ENCODE data around the gene HEXIM2. TPM values are rescaled to one million over a fixed set of nuclear protein-coding genes. Genes with fewer than 3 reads are reported as not detected.
A peak's percentile ranks its signal among the peaks of the same experiment; 100 is the strongest.

HEXIM2 gene
- total and polyA plus RNA-seq, 2 of the 13 experiments (the other 11 are each of a cell fraction or from before 2014, with no cell fraction given), result 27.1 to 32.4 TPM

DNA sequence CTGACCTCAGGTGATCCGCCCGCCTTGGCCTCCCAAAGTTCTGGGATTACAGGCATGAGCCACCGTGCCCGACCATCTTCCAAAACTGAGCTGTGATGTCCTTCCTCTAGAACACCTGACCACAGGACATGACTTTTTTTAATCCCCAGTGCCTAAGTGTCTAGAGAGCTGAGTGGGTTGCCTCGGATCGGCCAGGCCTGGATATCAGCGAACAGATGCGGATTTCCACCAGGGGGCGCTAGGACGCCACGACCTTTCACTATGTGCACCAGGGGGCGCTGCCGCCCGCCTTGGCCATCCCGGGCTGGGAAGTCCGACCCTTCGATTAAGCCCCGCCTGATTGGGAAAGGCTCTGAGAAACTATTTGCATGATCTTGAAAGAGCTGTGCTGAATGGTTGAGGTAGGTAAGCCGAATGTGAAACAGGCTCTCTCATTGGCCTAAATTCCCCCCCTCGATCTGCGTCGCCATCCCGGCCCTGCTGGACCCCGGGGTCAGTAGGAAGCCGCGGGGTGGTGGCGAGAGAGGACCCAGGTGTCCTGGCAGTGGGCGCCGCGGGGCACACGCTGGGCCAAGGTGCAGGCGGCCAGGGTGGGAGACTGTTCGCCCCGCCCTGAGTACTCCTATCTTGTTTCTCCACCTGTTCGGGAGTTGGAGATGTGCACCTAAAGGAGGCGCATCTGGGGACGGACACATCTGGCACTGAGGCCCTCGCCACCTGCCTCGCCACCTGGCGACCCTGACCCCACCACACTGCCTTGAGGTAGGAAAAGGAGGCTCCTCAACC lies 26.3 kb upstream of the HEXIM2 start, which contains the start of gene ACBD4:
ACBD4 (plus strand) TSS at position 496 of the 786 bp plus-strand sequence. CDS start 458 bp downstream, outside the sequence.
- POLR2A ChIA-PET, result interaction anchor here (0.7 to 7.1 kb wide), 26 partner anchors 8 to 272 kb away, joined by 3 to 217 read pairs (median 4); partner anchors contain the start of genes HEXIM1, HEXIM2 and NMT1
- BruUV-seq (replicated peaks), result no TSS peak
- Histone ChIP-seq H3K27me3 (ENCODE audit: control insufficient read depth in 1 of 2, insufficient read depth in 2 of 2, low read length in 2 of 2) (no peaks in the 10 kb centered on the region), H3K4me1 (ENCODE audit: insufficient read depth, low read length) (peaks cover 43% of the 10 kb centered on the region), H3K9ac (ENCODE audit: insufficient read depth, low read depth, low read length) (peak within 1 kb of the TSS; percentile 84), H3K36me3 (replicated peaks in 1 of 2; ENCODE audit: control insufficient read depth in 1 of 2, insufficient read depth in 2 of 2, low read length in 2 of 2) (peaks cover 2 to 5% of the 10 kb centered on the region in 2 experiments; a peak in 4 of 5 replicates), H3K9me3 (ENCODE audit: low read length) (no peaks in the 10 kb centered on the region), H4K20me1 (ENCODE audit: insufficient read depth, low read length) (no peaks in the 10 kb centered on the region), H3K4me3 (replicated peaks in 1 of 3; ENCODE audit: insufficient read depth in 1 of 3, low read depth in 2 of 3, low read length in 3 of 3) (peak within 1 kb of the TSS; percentile 70 to 83 (median 78)), H3K27ac (ENCODE audit: extremely low read length, insufficient read depth, low read length) (peak within 1 kb of the TSS; percentile 64), H3K4me2 (ENCODE audit: low read depth, low read length) (peak within 1 kb of the TSS; percentile 100), H2AFZ (ENCODE audit: low read length) (no peak within 1 kb of the TSS), H3K79me2 (ENCODE audit: insufficient read depth, low read length) (peaks cover 20% of the 10 kb centered on the region)
- CTCF ChIA-PET (ENCODE audit: low intra/inter-chr PET ratio, low total read pairs), result interaction anchor here (0.7 to 4.9 kb wide), 23 partner anchors 11 to 216 kb away, joined by 3 to 303 read pairs (median 7); partner anchors contain the start of genes HEXIM1 and HEXIM2
- peak; percentile 85 for ATAC-seq
- FAIRE-seq, result peak; percentile 100
- in situ Hi-C loops (cut with HindIII; ENCODE audit: extremely low pct_ligation_motif_present, low pct_unique_long_range_greater_than_20kb) (loop anchor here (10.0 kb wide), 1 partner anchor 239 kb away; no protein-coding TSS in a partner anchor), intact Hi-C loops (cut with micrococcal nuclease; ENCODE audit: unreplicated experiment) (loop anchor here (1.0 to 5.0 kb wide), 4 partner anchors 13 to 181 kb away; partner anchors contain the start of genes HEXIM1 and MAP3K14)
- peak; percentile 100 for DNase-seq (ENCODE audit: low spot score)
- 7% methylated on average over 28 of the region's 40 CpGs for WGBS (ENCODE audit: low lambda C conversion rate)
- no peak for TF ChIP-seq ZSCAN29 (CRISPR knock-in tag; conservative IDR thresholded peaks at IDR 0.05)
- TF ChIP-seq MIER3 (CRISPR knock-in tag; IDR thresholded peaks at IDR 0.05; ENCODE audit: borderline replicate concordance), result peak; percentile 81; the same call in 1 of the 2 replicates
- peak; percentile 63; the same call in 1 of the 2 replicates for TF ChIP-seq BCL6 (CRISPR knock-in tag; IDR thresholded peaks at IDR 0.05)
- TF ChIP-seq, protein P1, sequence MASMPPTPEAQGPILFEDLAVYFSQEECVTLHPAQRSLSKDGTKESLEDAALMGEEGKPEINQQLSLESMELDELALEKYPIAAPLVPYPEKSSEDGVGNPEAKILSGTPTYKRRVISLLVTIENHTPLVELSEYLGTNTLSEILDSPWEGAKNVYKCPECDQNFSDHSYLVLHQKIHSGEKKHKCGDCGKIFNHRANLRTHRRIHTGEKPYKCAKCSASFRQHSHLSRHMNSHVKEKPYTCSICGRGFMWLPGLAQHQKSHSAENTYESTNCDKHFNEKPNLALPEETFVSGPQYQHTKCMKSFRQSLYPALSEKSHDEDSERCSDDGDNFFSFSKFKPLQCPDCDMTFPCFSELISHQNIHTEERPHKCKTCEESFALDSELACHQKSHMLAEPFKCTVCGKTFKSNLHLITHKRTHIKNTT (CRISPR knock-in tag; IDR thresholded peaks at IDR 0.05), result no peak
- no peak for TF ChIP-seq NFRKB (IDR thresholded peaks at IDR 0.05)
- TF ChIP-seq REPIN1 (CRISPR knock-in tag; IDR thresholded peaks at IDR 0.05; ENCODE audit: borderline replicate concordance, low read depth), result peak; percentile 96
- TF ChIP-seq ZNF839 (CRISPR knock-in tag; IDR thresholded peaks at IDR 0.05; ENCODE audit: borderline replicate concordance), result peak; percentile 90
- no peak for TF ChIP-seq XBP1 (CRISPR knock-in tag; IDR thresholded peaks at IDR 0.05)
- no peak for TF ChIP-seq HDAC6 (IDR thresholded peaks at IDR 0.05; ENCODE audit: low read depth, low read length)
- TF ChIP-seq, protein P2, sequence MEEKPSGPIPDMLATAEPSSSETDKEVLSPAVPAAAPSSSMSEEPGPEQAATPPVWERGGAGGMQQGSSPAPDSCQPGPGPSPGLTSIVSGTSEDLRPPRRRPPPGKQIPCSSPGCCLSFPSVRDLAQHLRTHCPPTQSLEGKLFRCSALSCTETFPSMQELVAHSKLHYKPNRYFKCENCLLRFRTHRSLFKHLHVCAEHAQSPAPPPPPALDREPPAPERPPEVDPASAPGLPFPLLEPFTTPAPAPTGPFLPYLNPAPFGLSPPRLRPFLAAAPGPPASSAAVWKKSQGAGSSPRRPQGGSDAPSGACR (CRISPR knock-in tag; IDR thresholded peaks at IDR 0.05), result peak; percentile 92; the same call in 1 of the 2 replicates
- TF ChIP-seq, protein P3, sequence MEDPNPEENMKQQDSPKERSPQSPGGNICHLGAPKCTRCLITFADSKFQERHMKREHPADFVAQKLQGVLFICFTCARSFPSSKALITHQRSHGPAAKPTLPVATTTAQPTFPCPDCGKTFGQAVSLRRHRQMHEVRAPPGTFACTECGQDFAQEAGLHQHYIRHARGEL (CRISPR knock-in tag; IDR thresholded peaks at IDR 0.05), result no peak
- TF ChIP-seq, protein P4, sequence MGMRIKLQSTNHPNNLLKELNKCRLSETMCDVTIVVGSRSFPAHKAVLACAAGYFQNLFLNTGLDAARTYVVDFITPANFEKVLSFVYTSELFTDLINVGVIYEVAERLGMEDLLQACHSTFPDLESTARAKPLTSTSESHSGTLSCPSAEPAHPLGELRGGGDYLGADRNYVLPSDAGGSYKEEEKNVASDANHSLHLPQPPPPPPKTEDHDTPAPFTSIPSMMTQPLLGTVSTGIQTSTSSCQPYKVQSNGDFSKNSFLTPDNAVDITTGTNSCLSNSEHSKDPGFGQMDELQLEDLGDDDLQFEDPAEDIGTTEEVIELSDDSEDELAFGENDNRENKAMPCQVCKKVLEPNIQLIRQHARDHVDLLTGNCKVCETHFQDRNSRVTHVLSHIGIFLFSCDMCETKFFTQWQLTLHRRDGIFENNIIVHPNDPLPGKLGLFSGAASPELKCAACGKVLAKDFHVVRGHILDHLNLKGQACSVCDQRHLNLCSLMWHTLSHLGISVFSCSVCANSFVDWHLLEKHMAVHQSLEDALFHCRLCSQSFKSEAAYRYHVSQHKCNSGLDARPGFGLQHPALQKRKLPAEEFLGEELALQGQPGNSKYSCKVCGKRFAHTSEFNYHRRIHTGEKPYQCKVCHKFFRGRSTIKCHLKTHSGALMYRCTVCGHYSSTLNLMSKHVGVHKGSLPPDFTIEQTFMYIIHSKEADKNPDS (CRISPR knock-in tag; IDR thresholded peaks at IDR 0.05), result 0 out of 2 replicates have a peak, but pooled peaks have one; percentile 66
- TF ChIP-seq SMC3 (IDR thresholded peaks at IDR 0.05; ENCODE audit: low read length), result peak; percentile 97
- TF ChIP-seq NCOA5 (CRISPR knock-in tag; IDR thresholded peaks at IDR 0.05), result no peak
- TF ChIP-seq ZNF678 (CRISPR knock-in tag; IDR thresholded peaks at IDR 0.05), result 0 out of 2 replicates have a peak, but pooled peaks have one; percentile 39
- TF ChIP-seq ZNF777 (CRISPR knock-in tag; IDR thresholded peaks at IDR 0.05), result peak; percentile 85
